Measurements from ENCODE around the gene INKA1. TPM values are rescaled to one million over a fixed set of nuclear protein-coding genes. Genes with fewer than 3 reads are reported as not detected.

The INKA1 gene
- total RNA-seq, 2 donors from 2014 or later, result 0.92 to 5.2 TPM

DNA sequence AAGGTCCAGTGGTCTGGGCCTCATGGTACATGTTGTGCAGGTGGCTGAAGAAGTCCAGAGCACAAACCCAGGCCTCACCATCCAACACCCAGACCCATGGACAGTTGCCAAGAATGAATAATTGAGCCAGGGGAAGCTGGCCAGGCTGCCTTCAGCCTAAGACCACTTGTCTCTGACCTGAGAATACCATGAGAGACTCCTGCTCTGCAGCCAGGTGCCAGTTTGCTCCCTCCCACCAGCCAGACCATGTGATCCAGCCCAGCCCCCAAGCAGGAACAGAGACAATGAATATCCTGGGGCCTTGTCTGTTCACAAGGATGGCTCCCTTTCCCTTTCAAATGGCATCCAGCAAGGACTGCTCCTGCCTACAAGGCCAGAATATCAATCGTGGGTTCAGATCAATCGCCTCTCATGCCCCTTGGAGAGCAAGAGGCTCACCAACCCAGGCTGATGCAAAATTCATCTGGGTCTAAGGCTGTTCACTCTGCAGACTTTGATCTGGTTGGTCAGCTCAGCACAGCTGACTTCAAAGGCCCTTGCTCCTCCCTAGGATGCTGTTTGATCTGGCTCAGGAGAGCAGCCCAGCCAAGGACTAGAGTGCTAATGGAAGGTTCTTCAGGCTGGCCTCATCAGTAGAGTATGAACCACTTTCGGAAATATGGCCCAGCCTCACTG lies 39.9 kb downstream of the INKA1 start:
- Mint-ChIP-seq H3K27ac (no peak overlapping the region), H3K36me3 (ENCODE audit: low read depth) (no peaks in the 10 kb centered on the region), H3K4me3 (no peak overlapping the region), H3K27me3 (no peaks in the 10 kb centered on the region), H3K4me1 (peaks cover 4% of the 10 kb centered on the region)
- DNase-seq (no peak), ATAC-seq (no peak)
- H3K9me3 ChIP-seq (ENCODE audit: control insufficient read depth, low read length, poor library complexity, severe bottlenecking), result no peaks in the 10 kb centered on the region

- H3K36me3 Mint-ChIP-seq (ENCODE audit: low read depth), result no peaks in the 10 kb centered on the region
- no peak overlapping the region for H3K27ac Mint-ChIP-seq
- no peak for ATAC-seq
Measured at GRCh38 chr3:49844464-49845183, 41.6 kb downstream of the INKA1 start.

GRCh38 chr3:49845694-49846093 lies 42.6 kb downstream of the INKA1 start:
- ATAC-seq, result no peak
- no peaks in the 10 kb centered on the region for H3K9me3 ChIP-seq (ENCODE audit: control insufficient read depth, low read length, poor library complexity, severe bottlenecking)
- H3K36me3 Mint-ChIP-seq (ENCODE audit: low read depth), result no peaks in the 10 kb centered on the region
- no peaks in the 10 kb centered on the region for H3K27me3 Mint-ChIP-seq
- no peak for DNase-seq
- H3K4me1 Mint-ChIP-seq, result no peaks in the 10 kb centered on the region
- no peak overlapping the region for H3K4me3 Mint-ChIP-seq
- H3K27ac Mint-ChIP-seq, result no peak overlapping the region

More at GRCh38 chr3:49844464-49845183, 41.6 kb downstream of the INKA1 start:
- no peaks in the 10 kb centered on the region for H3K9me3 ChIP-seq (ENCODE audit: control insufficient read depth, low read length, poor library complexity, severe bottlenecking)
- H3K4me3 Mint-ChIP-seq, result no peak overlapping the region
- no peaks in the 10 kb centered on the region for H3K4me1 Mint-ChIP-seq
- no peaks in the 10 kb centered on the region for H3K27me3 Mint-ChIP-seq
- DNase-seq, result no peak

Other genes starting within 250 kb of the INKA1 start
- gene BSN, start 248.8 kb upstream of the INKA1 start, total RNA-seq, result under 1 TPM; 0.12 to 0.29 TPM
- 10 to 100 TPM; 61.2 to 71.0 TPM for gene APEH, start 128.9 kb upstream of the INKA1 start, total RNA-seq
- 10 to 100 TPM in 1 of 2 donors, 1 to 10 TPM in 1; 7.5 to 11.3 TPM for gene MST1, start 113.8 kb upstream of the INKA1 start, total RNA-seq
- gene RNF123, start 113.7 kb upstream of the INKA1 start, total RNA-seq, result 10 to 100 TPM; 37.7 to 45.1 TPM
- under 1 TPM in 1 of 2 donors, not detected in 1; 0.99 TPM for gene AMIGO3, start 83.6 kb upstream of the INKA1 start, total RNA-seq
- 10 to 100 TPM; 42.9 to 61.9 TPM for gene GMPPB, start 79.3 kb upstream of the INKA1 start, total RNA-seq
- 10 to 100 TPM; 54.1 to 56.4 TPM for gene IP6K1, start 16.7 kb upstream of the INKA1 start, total RNA-seq
- gene CDHR4, start 3.4 kb upstream of the INKA1 start, total RNA-seq, result under 1 TPM in 1 of 2 donors, not detected in 1; 0.37 TPM
- gene UBA7, start 10.7 kb downstream of the INKA1 start, total RNA-seq, result 100 to 1,000 TPM; 173 to 198 TPM
- 1 to 10 TPM; 4.8 to 5.5 TPM for gene TRAIP, start 53.3 kb downstream of the INKA1 start, total RNA-seq
- under 1 TPM; 0.47 to 0.89 TPM for gene CAMKV, start 66.6 kb downstream of the INKA1 start, total RNA-seq
- 1 to 10 TPM in 1 of 2 donors, under 1 TPM in 1; 0.63 to 1.7 TPM for gene MST1R, start 100.6 kb downstream of the INKA1 start, total RNA-seq
- gene MON1A, start 126.5 kb downstream of the INKA1 start, total RNA-seq, result 1 to 10 TPM; 2.3 to 4.6 TPM
- 100 to 1,000 TPM; 129 to 148 TPM for gene RBM6, start 136.9 kb downstream of the INKA1 start, total RNA-seq